Activated naive CD8-positive, alpha-beta T cell (primary cell): ENCODE measurements around the gene CDKN2B.

Source experiments
- H3K27ac Mint-ChIP-seq: one replicate; pipeline ENCODE4 v1.8.0; 2021; ENCODE audit warnings: mixed read lengths
- H3K27me3 Mint-ChIP-seq: one replicate; pipeline ENCODE4 v1.8.0; 2021; ENCODE audit warnings: mixed read lengths
- H3K36me3 Mint-ChIP-seq: one replicate; pipeline ENCODE4 v1.8.0; 2021; ENCODE audit warnings: mixed read lengths
- H3K4me1 Mint-ChIP-seq: one replicate; pipeline ENCODE4 v1.8.0; 2021; ENCODE audit warnings: low read depth, mixed read lengths
- H3K4me3 Mint-ChIP-seq: one replicate; pipeline ENCODE4 v1.8.0; 2021; ENCODE audit warnings: mild to moderate bottlenecking, mixed read lengths
- H3K9me3 Mint-ChIP-seq: one replicate; pipeline ENCODE4 v1.8.0; 2021; ENCODE audit warnings: low read depth, mixed read lengths

Gene CDKN2B

GRCh38 chr9:22010866-22011625 is 1.9 kb upstream of the CDKN2B start:
- Mint-ChIP-seq H3K4me1 (peaks cover 11% of the 10 kb centered on the region), H3K27me3 (peaks cover 25% of the 10 kb centered on the region)

GRCh38 chr9:22009506-22009867 is 382 bp upstream of the CDKN2B start:
- H3K36me3 Mint-ChIP-seq = no peaks in the 10 kb centered on the region
- peak overlapping the region; percentile 74 for H3K4me3 Mint-ChIP-seq
- H3K27me3 Mint-ChIP-seq = peaks cover 37% of the 10 kb centered on the region
- peaks cover 22% of the 10 kb centered on the region for H3K4me1 Mint-ChIP-seq
- no peaks in the 10 kb centered on the region for H3K9me3 Mint-ChIP-seq
- H3K27ac Mint-ChIP-seq = no peak overlapping the region

More at GRCh38 chr9:22010866-22011625, 1.9 kb upstream of the CDKN2B start:
- Mint-ChIP-seq H3K36me3 (no peaks in the 10 kb centered on the region), H3K4me3 (no peak overlapping the region), H3K9me3 (no peaks in the 10 kb centered on the region), H3K27ac (no peak overlapping the region)

- H3K27me3 Mint-ChIP-seq = peaks cover 45% of the 10 kb centered on the region
Measured at GRCh38 chr9:22008384-22008716, 755 bp downstream of the CDKN2B start.

GRCh38 chr9:22005702-22006606 is 3.2 kb downstream of the CDKN2B start:
- Mint-ChIP-seq H3K4me1 (peaks cover 22% of the 10 kb centered on the region), H3K36me3 (no peaks in the 10 kb centered on the region), H3K27me3 (peaks cover 55% of the 10 kb centered on the region), H3K4me3 (peak overlapping the region; percentile 53), H3K27ac (no peak overlapping the region), H3K9me3 (no peaks in the 10 kb centered on the region)

More at GRCh38 chr9:22008384-22008716, 755 bp downstream of the CDKN2B start:
- no peaks in the 10 kb centered on the region for H3K36me3 Mint-ChIP-seq
- no peaks in the 10 kb centered on the region for H3K9me3 Mint-ChIP-seq
- no peak overlapping the region for H3K27ac Mint-ChIP-seq
- peaks cover 22% of the 10 kb centered on the region for H3K4me1 Mint-ChIP-seq
- H3K4me3 Mint-ChIP-seq = peak overlapping the region; percentile 63

- Mint-ChIP-seq H3K4me3 (peak overlapping the region; percentile 53), H3K27ac (no peak overlapping the region)
Measured at GRCh38 chr9:22005021-22005701, 3.9 kb downstream of the CDKN2B start.

GRCh38 chr9:22002038-22002437 is 7.1 kb downstream of the CDKN2B start:
- Mint-ChIP-seq H3K4me3 (no peak overlapping the region), H3K36me3 (no peaks in the 10 kb centered on the region), H3K27ac (no peak overlapping the region), H3K27me3 (peaks cover 41% of the 10 kb centered on the region), H3K9me3 (no peaks in the 10 kb centered on the region), H3K4me1 (peaks cover 11% of the 10 kb centered on the region)

More at GRCh38 chr9:22005021-22005701, 3.9 kb downstream of the CDKN2B start:
- peaks cover 22% of the 10 kb centered on the region for H3K4me1 Mint-ChIP-seq
- H3K36me3 Mint-ChIP-seq = no peaks in the 10 kb centered on the region
- H3K27me3 Mint-ChIP-seq = peaks cover 54% of the 10 kb centered on the region
- H3K9me3 Mint-ChIP-seq = no peaks in the 10 kb centered on the region

GRCh38 chr9:21998026-21998425 is 11.1 kb downstream of the CDKN2B start:
- peaks cover 9% of the 10 kb centered on the region for H3K4me1 Mint-ChIP-seq
- H3K27me3 Mint-ChIP-seq = peaks cover 21% of the 10 kb centered on the region
- no peak overlapping the region for H3K27ac Mint-ChIP-seq

GRCh38 chr9:21997480-21997879 is 11.6 kb downstream of the CDKN2B start:
- Mint-ChIP-seq H3K27ac (peak overlapping the region; percentile 25), H3K9me3 (no peaks in the 10 kb centered on the region), H3K36me3 (no peaks in the 10 kb centered on the region), H3K4me3 (no peak overlapping the region), H3K4me1 (peaks cover 9% of the 10 kb centered on the region), H3K27me3 (peaks cover 20% of the 10 kb centered on the region)

More at GRCh38 chr9:21998026-21998425, 11.1 kb downstream of the CDKN2B start:
- no peaks in the 10 kb centered on the region for H3K36me3 Mint-ChIP-seq
- no peaks in the 10 kb centered on the region for H3K9me3 Mint-ChIP-seq
- no peak overlapping the region for H3K4me3 Mint-ChIP-seq

GRCh38 chr9:21996858-21997257 is 12.2 kb downstream of the CDKN2B start:
- Mint-ChIP-seq H3K4me1 (peaks cover 9% of the 10 kb centered on the region), H3K9me3 (no peaks in the 10 kb centered on the region), H3K27ac (no peak overlapping the region), H3K4me3 (peak overlapping the region; percentile 64), H3K27me3 (peaks cover 19% of the 10 kb centered on the region), H3K36me3 (no peaks in the 10 kb centered on the region)

- peaks cover 9% of the 10 kb centered on the region for H3K4me1 Mint-ChIP-seq
- H3K27ac Mint-ChIP-seq = no peak overlapping the region
- H3K9me3 Mint-ChIP-seq = no peaks in the 10 kb centered on the region
- H3K36me3 Mint-ChIP-seq = no peaks in the 10 kb centered on the region
- H3K4me3 Mint-ChIP-seq = peak overlapping the region; percentile 64
- peaks cover 18% of the 10 kb centered on the region for H3K27me3 Mint-ChIP-seq
Measured at GRCh38 chr9:21996438-21996837, 12.7 kb downstream of the CDKN2B start.

GRCh38 chr9:21995666-21996398 is 13.3 kb downstream of the CDKN2B start:
- Mint-ChIP-seq H3K4me1 (peaks cover 9% of the 10 kb centered on the region), H3K27ac (no peak overlapping the region), H3K36me3 (no peaks in the 10 kb centered on the region), H3K27me3 (peaks cover 15% of the 10 kb centered on the region), H3K9me3 (no peaks in the 10 kb centered on the region), H3K4me3 (peak overlapping the region; percentile 96)

GRCh38 chr9:21995006-21995665 is 14.0 kb downstream of the CDKN2B start:
- H3K36me3 Mint-ChIP-seq = no peaks in the 10 kb centered on the region
- peaks cover 16% of the 10 kb centered on the region for H3K27me3 Mint-ChIP-seq
- no peaks in the 10 kb centered on the region for H3K9me3 Mint-ChIP-seq
- peak overlapping the region; percentile 54 for H3K27ac Mint-ChIP-seq
- peaks cover 9% of the 10 kb centered on the region for H3K4me1 Mint-ChIP-seq
- peak overlapping the region; percentile 96 for H3K4me3 Mint-ChIP-seq

- Mint-ChIP-seq H3K9me3 (no peaks in the 10 kb centered on the region), H3K27ac (peak within 1 kb of the TSS; percentile 54), H3K36me3 (no peaks in the 10 kb centered on the region), H3K4me1 (peaks cover 9% of the 10 kb centered on the region), H3K27me3 (peaks cover 18% of the 10 kb centered on the region), H3K4me3 (peak within 1 kb of the TSS; percentile 96)
Measured at GRCh38 chr9:21994556-21995005, 14.5 kb downstream of the CDKN2B start, which contains the start of gene CDKN2B-AS1. Gene CDKN2B-AS1 (plus strand): TSS chr9:21994791.
